ENCODE measurements around the gene CDK5RAP2. TPM values are rescaled to one million over a fixed set of nuclear protein-coding genes. Genes with fewer than 3 reads are reported as not detected.

CDK5RAP2 gene
- total RNA-seq, 2 experiments from 2014 or later, result 51.8 to 57.9 TPM

Other genes starting within 250 kb of the CDK5RAP2 start
- gene MEGF9, start 134.3 kb upstream of the CDK5RAP2 start, total RNA-seq, result 1 to 10 TPM; 5.6 to 5.7 TPM
- gene FBXW2, start 213.2 kb upstream of the CDK5RAP2 start, total RNA-seq, result 10 to 100 TPM; 68.3 to 72.5 TPM